HUES6 (cell line): ENCODE data around the gene CPB2.

Experiments used
- H3K27ac ChIP-seq: 2 replicates; pipeline ENCODE4 v1.7.0; 2013; ENCODE audit warnings: low read depth, mild to moderate bottlenecking, low read length, inconsistent platforms
- H3K27me3 ChIP-seq: 2 replicates; pipeline ENCODE4 v1.6.1; 2013; ENCODE audit warnings: low read length; ENCODE audit not compliant: control insufficient read depth, insufficient read depth
- H3K36me3 ChIP-seq: 2 replicates; pipeline ENCODE4 v1.6.1; 2013; ENCODE audit warnings: low read length; ENCODE audit not compliant: control insufficient read depth, insufficient read depth
- H3K4me1 ChIP-seq: 2 replicates; pipeline ENCODE4 v1.6.1; 2013; ENCODE audit warnings: low read length; ENCODE audit not compliant: control insufficient read depth, insufficient read depth
- H3K4me3 ChIP-seq: 2 replicates; pipeline ENCODE4 v1.5.1; 2013; ENCODE audit warnings: low read depth, low read length
- H3K9ac ChIP-seq: one replicate; pipeline ENCODE4 v1.6.1; 2013; ENCODE audit warnings: mild to moderate bottlenecking, low read length
- H3K9me3 ChIP-seq: 2 replicates; pipeline ENCODE4 v1.6.1; 2013; ENCODE audit warnings: low read depth, low read length; ENCODE audit not compliant: control insufficient read depth, insufficient read depth

The CPB2 gene

GRCh38 chr13:46094478-46094877 lies 10.4 kb downstream of the CPB2 start:
- no peak overlapping the region for H3K27ac ChIP-seq
- no peaks in the 10 kb centered on the region for H3K36me3 ChIP-seq
- no peaks in the 10 kb centered on the region for H3K27me3 ChIP-seq
- no peaks in the 10 kb centered on the region for H3K4me1 ChIP-seq
- no peak overlapping the region for H3K9ac ChIP-seq
- H3K9me3 ChIP-seq, result no peaks in the 10 kb centered on the region
- H3K4me3 ChIP-seq, result no peak overlapping the region

DNA sequence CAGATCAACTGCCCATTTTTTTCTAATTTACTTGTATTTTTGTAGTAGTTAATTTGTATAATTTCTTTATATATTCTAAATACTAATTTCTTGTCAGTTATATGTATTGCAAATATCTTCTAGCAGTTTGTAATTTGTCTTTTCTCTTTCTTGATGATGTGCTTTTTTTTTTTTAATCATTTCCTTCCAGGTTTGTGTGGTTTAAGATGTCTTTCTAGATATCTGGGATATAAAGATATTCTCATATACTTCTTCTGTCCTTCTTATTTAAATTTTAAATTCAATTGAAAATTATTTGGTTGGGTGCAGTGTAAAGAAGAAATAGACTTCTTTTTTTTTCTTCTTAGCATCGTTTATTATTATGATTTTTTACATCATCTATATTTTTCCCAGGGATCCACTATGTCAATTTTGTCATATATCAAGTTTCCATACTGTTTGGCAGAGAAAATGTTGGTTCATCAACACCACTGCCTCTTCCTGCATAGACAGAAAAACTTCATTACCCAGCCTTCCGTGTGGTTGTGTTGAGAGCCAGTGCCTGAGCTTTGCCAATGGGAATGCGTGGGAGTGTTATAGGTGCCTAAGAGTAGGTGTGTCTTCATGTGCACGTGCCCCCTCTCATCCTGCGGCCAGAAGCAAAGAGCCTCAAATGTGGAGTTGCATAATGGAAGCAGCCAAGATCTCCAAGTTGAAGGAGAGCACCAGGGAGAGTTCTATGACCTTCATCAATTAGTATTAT lies 15.8 kb downstream of the CPB2 start:
- Histone ChIP-seq H3K36me3 (no peaks in the 10 kb centered on the region), H3K27me3 (no peaks in the 10 kb centered on the region), H3K4me1 (no peaks in the 10 kb centered on the region), H3K4me3 (no peak overlapping the region), H3K9me3 (no peaks in the 10 kb centered on the region), H3K9ac (no peak overlapping the region), H3K27ac (no peak overlapping the region)

- Histone ChIP-seq H3K27me3 (no peaks in the 10 kb centered on the region), H3K4me3 (no peak overlapping the region), H3K4me1 (no peaks in the 10 kb centered on the region), H3K27ac (no peak overlapping the region), H3K36me3 (no peaks in the 10 kb centered on the region), H3K9ac (no peak overlapping the region), H3K9me3 (no peaks in the 10 kb centered on the region)
Measured at GRCh38 chr13:46087481-46087880, 17.4 kb downstream of the CPB2 start.

GRCh38 chr13:46086985-46087384 lies 17.8 kb downstream of the CPB2 start:
- no peaks in the 10 kb centered on the region for H3K4me1 ChIP-seq
- no peaks in the 10 kb centered on the region for H3K9me3 ChIP-seq
- no peaks in the 10 kb centered on the region for H3K27me3 ChIP-seq
- no peak overlapping the region for H3K9ac ChIP-seq
- no peak overlapping the region for H3K4me3 ChIP-seq
- no peaks in the 10 kb centered on the region for H3K36me3 ChIP-seq
- H3K27ac ChIP-seq, result no peak overlapping the region

DNA sequence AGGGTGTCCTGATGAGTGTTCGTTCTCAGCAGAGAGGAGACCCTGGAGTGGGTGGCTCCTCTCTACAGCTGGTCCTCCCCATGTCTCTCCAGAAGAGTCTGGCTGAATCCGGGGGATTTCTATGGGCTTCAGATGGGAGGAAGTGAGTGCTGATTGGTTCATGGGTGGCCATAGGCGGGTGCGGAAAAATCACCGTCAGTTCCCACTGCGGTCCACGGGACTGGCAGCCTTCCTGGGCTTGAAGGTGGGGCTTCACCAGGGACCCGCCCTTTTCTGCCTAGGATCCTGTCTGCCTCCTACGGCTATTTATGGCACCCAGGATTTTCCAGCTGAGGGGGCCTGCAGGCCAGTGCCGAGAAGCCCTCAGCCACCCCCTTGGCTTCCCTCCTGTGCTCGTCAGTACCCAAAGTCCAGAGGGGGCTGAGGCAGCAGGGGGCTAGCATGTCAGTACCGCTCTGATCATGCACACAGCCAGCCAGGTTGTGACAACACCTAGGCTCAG lies 18.4 kb downstream of the CPB2 start:
- no peak overlapping the region for H3K27ac ChIP-seq
- H3K9me3 ChIP-seq, result no peaks in the 10 kb centered on the region
- no peak overlapping the region for H3K4me3 ChIP-seq
- H3K4me1 ChIP-seq, result no peaks in the 10 kb centered on the region
- H3K27me3 ChIP-seq, result no peaks in the 10 kb centered on the region
- no peak overlapping the region for H3K9ac ChIP-seq
- no peaks in the 10 kb centered on the region for H3K36me3 ChIP-seq

DNA sequence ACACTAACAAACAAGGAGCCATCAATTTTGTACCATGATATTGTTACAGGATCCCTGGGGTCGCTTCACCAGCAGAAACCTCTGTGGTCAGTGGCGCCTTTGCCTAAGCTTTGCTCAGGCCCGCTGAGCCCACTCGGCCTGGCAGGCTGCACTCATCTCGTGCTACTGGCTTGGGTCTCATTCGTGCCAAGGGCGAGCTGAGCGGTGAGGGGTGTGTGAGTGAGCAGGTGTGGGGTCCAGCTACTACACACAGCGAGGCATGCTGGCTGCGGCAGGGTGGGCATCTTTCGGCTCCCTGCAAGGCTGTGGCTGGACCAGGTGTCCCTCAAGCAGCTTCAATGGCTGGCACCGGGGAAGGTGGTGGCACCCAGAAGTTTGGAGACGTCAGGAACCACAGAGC lies 19.1 kb downstream of the CPB2 start:
- Histone ChIP-seq H3K36me3 (no peaks in the 10 kb centered on the region), H3K9ac (no peak overlapping the region), H3K4me1 (no peaks in the 10 kb centered on the region), H3K27me3 (no peaks in the 10 kb centered on the region), H3K9me3 (no peaks in the 10 kb centered on the region), H3K4me3 (no peak overlapping the region), H3K27ac (no peak overlapping the region)

DNA sequence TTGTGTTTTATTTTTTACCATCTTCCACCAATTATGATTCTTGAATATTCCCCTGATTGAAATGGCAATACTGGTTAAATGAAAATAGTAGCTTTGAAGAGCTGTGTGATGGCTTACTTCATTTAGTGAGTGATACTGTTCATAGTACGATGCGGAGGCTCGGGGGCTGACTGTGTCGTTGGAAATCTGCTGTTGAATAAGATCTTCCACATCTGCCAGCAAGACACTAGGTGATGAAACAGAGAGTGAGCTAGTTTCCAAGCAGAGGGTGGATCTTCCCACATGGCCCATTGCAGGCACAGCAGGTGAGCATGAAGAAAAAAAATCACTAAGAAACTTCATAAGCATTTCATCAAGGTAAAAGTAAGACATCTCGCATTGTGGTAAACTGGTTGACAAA lies 22.5 kb downstream of the CPB2 start:
- H3K27me3 ChIP-seq, result no peaks in the 10 kb centered on the region

DNA sequence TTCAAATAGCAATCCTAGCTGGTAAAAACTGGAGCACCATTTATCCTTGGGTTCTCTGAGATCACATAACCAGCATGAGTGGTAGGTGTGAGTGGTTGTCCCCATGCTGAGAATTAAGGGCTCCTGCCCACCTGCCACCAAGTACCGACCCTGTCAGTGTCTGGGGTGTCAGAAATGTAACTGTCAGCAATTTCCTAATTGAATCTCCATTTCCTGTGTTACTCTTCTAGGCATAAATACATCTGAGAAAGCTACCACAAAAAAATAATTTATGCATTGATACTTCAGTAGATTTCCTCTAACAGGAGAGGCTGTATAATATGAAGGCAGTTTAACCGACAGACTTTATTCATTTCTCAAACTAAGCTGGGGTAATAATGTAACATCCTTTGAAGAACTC lies 25.1 kb downstream of the CPB2 start:
- Histone ChIP-seq H3K4me3 (no peak overlapping the region), H3K9me3 (no peaks in the 10 kb centered on the region), H3K9ac (no peak overlapping the region), H3K36me3 (no peaks in the 10 kb centered on the region), H3K27ac (no peak overlapping the region), H3K27me3 (no peaks in the 10 kb centered on the region), H3K4me1 (no peaks in the 10 kb centered on the region)

More for the DNA sequence above, 22.5 kb downstream of the CPB2 start:
- Histone ChIP-seq H3K9me3 (no peaks in the 10 kb centered on the region), H3K4me3 (no peak overlapping the region), H3K36me3 (no peaks in the 10 kb centered on the region), H3K9ac (no peak overlapping the region), H3K4me1 (no peaks in the 10 kb centered on the region), H3K27ac (no peak overlapping the region)

DNA sequence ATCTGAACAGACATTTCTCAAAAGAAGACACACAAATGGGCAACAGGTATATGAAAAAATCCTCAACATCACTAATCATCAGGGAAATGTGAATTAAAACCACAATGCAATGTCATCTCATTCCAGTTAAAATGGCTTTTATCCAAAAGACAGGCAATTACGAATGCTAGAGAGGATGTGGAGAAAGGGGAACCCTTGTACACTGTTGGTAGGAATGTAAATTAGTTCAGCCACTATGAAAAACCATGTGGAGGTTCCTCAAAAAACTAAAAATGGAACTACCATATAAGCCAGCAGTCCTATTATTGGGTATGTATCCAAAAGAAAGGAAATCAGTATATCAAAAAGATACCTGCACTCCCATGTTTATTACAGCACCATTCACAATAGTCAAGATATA lies 27.6 kb downstream of the CPB2 start:
- Histone ChIP-seq H3K4me3 (no peak overlapping the region), H3K4me1 (no peaks in the 10 kb centered on the region), H3K9ac (no peak overlapping the region), H3K36me3 (no peaks in the 10 kb centered on the region), H3K9me3 (no peaks in the 10 kb centered on the region), H3K27ac (no peak overlapping the region), H3K27me3 (no peaks in the 10 kb centered on the region)

DNA sequence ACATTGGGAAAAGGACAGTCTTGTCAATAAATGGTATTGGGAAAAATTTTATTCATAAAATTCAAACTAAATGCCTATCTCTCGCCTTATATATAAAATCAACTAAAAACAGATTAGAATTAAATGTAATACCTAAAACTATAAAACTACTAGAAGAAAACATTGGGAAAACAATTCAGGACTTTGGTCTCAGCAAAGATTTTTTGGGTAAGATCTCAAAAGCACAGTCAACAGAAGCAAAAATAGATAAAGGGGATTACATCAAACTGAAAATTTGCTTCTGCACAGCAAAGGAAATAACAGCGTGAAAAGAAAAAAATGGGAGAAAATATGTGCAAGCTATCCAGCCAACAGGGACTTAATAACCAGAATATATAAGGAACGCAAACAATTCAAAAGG lies 28.0 kb downstream of the CPB2 start:
- Histone ChIP-seq H3K36me3 (no peaks in the 10 kb centered on the region), H3K27me3 (no peaks in the 10 kb centered on the region), H3K27ac (no peak overlapping the region), H3K9me3 (no peaks in the 10 kb centered on the region), H3K4me3 (no peak overlapping the region), H3K4me1 (no peaks in the 10 kb centered on the region), H3K9ac (no peak overlapping the region)

DNA sequence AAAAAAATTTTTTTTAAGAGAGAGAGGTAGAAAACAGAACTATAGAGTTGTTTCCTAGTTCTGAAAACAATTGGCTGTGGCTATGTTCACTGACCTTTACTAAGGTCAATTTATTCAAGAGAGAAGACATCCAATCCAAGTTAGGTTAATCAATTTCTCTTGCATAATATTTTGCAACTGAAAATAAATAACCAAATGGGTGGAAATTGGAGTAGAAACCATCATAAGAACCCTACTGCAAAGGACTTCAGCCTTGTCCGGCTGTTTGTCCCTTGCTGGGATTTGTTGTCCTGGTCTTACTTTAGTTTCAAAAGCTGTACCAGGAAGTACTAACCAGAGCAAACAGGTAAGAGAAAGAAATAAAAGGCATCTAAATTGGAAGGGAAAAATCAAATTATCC lies 29.0 kb downstream of the CPB2 start:
- Histone ChIP-seq H3K4me3 (no peak overlapping the region), H3K36me3 (no peaks in the 10 kb centered on the region), H3K9me3 (no peaks in the 10 kb centered on the region), H3K9ac (no peak overlapping the region), H3K27me3 (no peaks in the 10 kb centered on the region), H3K27ac (no peak overlapping the region), H3K4me1 (no peaks in the 10 kb centered on the region)
